GM12892 (cell line): ENCODE measurements around the gene ERO1A.

ENCODE experiments used
- POLR2A ChIP-seq: IDR thresholded peaks from 2 replicates; pipeline ENCODE4 v1.6.1; 2011; ENCODE audit warnings: low read depth, low read length, control low read depth
- TAF1 ChIP-seq: IDR thresholded peaks from 2 replicates; pipeline ENCODE4 v1.6.1; 2011; ENCODE audit warnings: low read depth, mild to moderate bottlenecking, control low read depth, low read length, borderline replicate concordance

- TF ChIP-seq POLR2A = no peak
- no peak for TF ChIP-seq TAF1
These were observed 38.5 kb downstream of the ERO1A start for GRCh38 chr14:52656905-52657304.
